Stimulated activated CD4-positive, alpha-beta T cell treated with anti-CD3 and anti-CD28 coated beads, Interleukin-12 subunit alpha, Interleukin-12 subunit beta, amount 100 ng/mL, for 48 hours (primary cell): Measurements from ENCODE around the gene KLHDC7B.
A peak's percentile ranks its signal among the peaks of the same experiment; 100 is the strongest.

Experiments
- DNase-seq, 3 donors: peaks; one replicate each; pipeline ENCODE4 v3.0.0-alpha.2; 2020; ENCODE audit warnings: low read depth in 2 of 3, low spot score in 1 of 3

Gene KLHDC7B

GRCh38 chr22:50545522-50546325, at the start of gene KLHDC7B:
KLHDC7B (plus strand) TSS chr22:50545899; CDS start chr22:50546244, 345 bp downstream.
- DNase-seq: no peak

GRCh38 chr22:50497093-50497492, 48.6 kb upstream of the KLHDC7B start:
- DNase-seq: no peak

- peak in 2 of 3 donors; percentile 58 to 74 for DNase-seq
These were observed 47.3 kb upstream of the KLHDC7B start for GRCh38 chr22:50498322-50498890.

- no peak for DNase-seq
These were observed 45.2 kb upstream of the KLHDC7B start for GRCh38 chr22:50500452-50500851.

GRCh38 chr22:50502096-50502495, 43.6 kb upstream of the KLHDC7B start:
- no peak for DNase-seq

GRCh38 chr22:50502628-50503474, 42.8 kb upstream of the KLHDC7B start:
- no peak for DNase-seq

- DNase-seq: no peak
These were observed 42.1 kb upstream of the KLHDC7B start for GRCh38 chr22:50503475-50504145.

GRCh38 chr22:50504369-50505211, 41.1 kb upstream of the KLHDC7B start:
- no peak for DNase-seq

- no peak for DNase-seq
These were observed 40.4 kb upstream of the KLHDC7B start for GRCh38 chr22:50505276-50505775.

- DNase-seq: no peak
These were observed 39.7 kb upstream of the KLHDC7B start for GRCh38 chr22:50505776-50506610.

- no peak for DNase-seq
These were observed 38.9 kb upstream of the KLHDC7B start for GRCh38 chr22:50506611-50507420.

GRCh38 chr22:50507421-50507990, 38.2 kb upstream of the KLHDC7B start, which contains the start of gene LMF2:
LMF2 (minus strand) TSS chr22:50507702; CDS start chr22:50507675, 27 bp downstream.
- DNase-seq: peak; percentile 91 to 94 (median 92)

GRCh38 chr22:50507991-50508884, 37.5 kb upstream of the KLHDC7B start, which contains the start of gene NCAPH2:
NCAPH2 (plus strand) TSS chr22:50508224; CDS start chr22:50508338, 114 bp downstream.
- DNase-seq: peak; percentile 96 to 99 (median 97)

- DNase-seq: no peak
These were observed 36.8 kb upstream of the KLHDC7B start for GRCh38 chr22:50508897-50509296.

- no peak for DNase-seq
These were observed 32.5 kb upstream of the KLHDC7B start for GRCh38 chr22:50513175-50513574.

- DNase-seq: no peak
These were observed 29.6 kb upstream of the KLHDC7B start for GRCh38 chr22:50516068-50516467.

GRCh38 chr22:50516891-50517290, 28.8 kb upstream of the KLHDC7B start:
- DNase-seq: no peak
